GM12878 (cell line): ENCODE measurements around the gene MYO1D. TPM values are rescaled to one million over a fixed set of nuclear protein-coding genes. Genes with fewer than 3 reads are reported as not detected.

Experiments
- ATAC-seq: fragments of 200-7000 bp; cut with Tn5 transposase; 3 replicates; pipeline ENCODE4 v1.9.1; 2020; ENCODE audit warnings: mild to moderate bottlenecking, moderate library complexity
- BruUV-seq: library from RNA; stranded (reverse); fragments of 400-500 nt; replicated peaks from 2 replicates; lab custom pipeline; 2021; lab: Mats Ljungman, UMichigan
- CTCF ChIA-PET: fragments of 300-600 bp; sonication (Branson Sonifier 250); formaldehyde crosslinking; extraction: SDS; loops from one replicate; lab custom pipeline; 2021; ENCODE audit warnings: inconsistent platforms; lab: Yijun Ruan, JAX
- POLR2A ChIA-PET: fragments of 350-600 bp; formaldehyde crosslinking; extraction: SDS; loops from one replicate; lab custom pipeline; 2021; ENCODE audit warnings: inconsistent platforms; lab: Charles Lee
- RAD21 ChIA-PET: fragments of 300-600 bp; sonication (Branson Sonifier 250); formaldehyde crosslinking; loops from one replicate; lab custom pipeline; 2023; ENCODE audit warnings: antibody characterized with exemption; ENCODE audit not compliant: unreplicated experiment; lab: Charles Lee
- SMC1A ChIA-PET: fragments of 300-600 bp; sonication (Branson Sonifier 250); formaldehyde crosslinking; loops from one replicate; lab custom pipeline; 2023; ENCODE audit not compliant: unreplicated experiment, uncharacterized antibody; lab: Charles Lee
- DNase-seq: peaks from one replicate; pipeline ENCODE4 v3.0.0-alpha.2; 2011; ENCODE audit warnings: low read depth, low spot score
- FAIRE-seq: peaks from 3 replicates; lab custom pipeline; 2011; peaks lifted over from hg19 to GRCh38; lab: Jason Lieb, UNC
- H2AFZ ChIP-seq: 2 replicates; pipeline ENCODE4 v1.6.0; 2011; ENCODE audit warnings: low read depth, low read length, control low read depth; ENCODE audit not compliant: control insufficient read depth
- H3K27ac ChIP-seq: 2 replicates; pipeline ENCODE4 v1.5.1; 2011; ENCODE audit warnings: control low read depth; ENCODE audit not compliant: control insufficient read depth, insufficient read depth
- H3K27me3 ChIP-seq, 2 experiments: replicated peaks in 1 of 2; 2 replicates each; pipeline versions ENCODE4 v1.6.0 to v1.6.1; 2011; ENCODE audit warnings: low read length in 1 of 2; ENCODE audit not compliant: control insufficient read depth in 2 of 2, insufficient read depth in 2 of 2
- H3K36me3 ChIP-seq, 2 experiments: 2 replicates each; pipeline ENCODE4 v1.5.1; 2011; ENCODE audit warnings: low read length in 1 of 2; ENCODE audit not compliant: control insufficient read depth in 2 of 2, insufficient read depth in 2 of 2
- H3K4me1 ChIP-seq: 2 replicates; pipeline ENCODE4 v1.6.1; 2011; ENCODE audit warnings: mild to moderate bottlenecking, low read length, moderate library complexity, mixed read lengths; ENCODE audit not compliant: control insufficient read depth, insufficient read depth
- H3K4me2 ChIP-seq: 2 replicates; pipeline ENCODE4 v1.6.0; 2011; ENCODE audit warnings: control low read depth; ENCODE audit not compliant: control insufficient read depth, insufficient read depth
- H3K4me3 ChIP-seq: fragments of 200-600 bp; sonication (generic); 2 replicates; pipeline ENCODE4 v1.5.1; 2016
- H3K79me2 ChIP-seq: 2 replicates; pipeline ENCODE4 v1.6.0; 2011; ENCODE audit warnings: low read length; ENCODE audit not compliant: control insufficient read depth, insufficient read depth
- H3K9ac ChIP-seq: 2 replicates; pipeline ENCODE4 v1.8.0; 2011; ENCODE audit warnings: low read length, control low read depth, mixed read lengths; ENCODE audit not compliant: control insufficient read depth, insufficient read depth
- H3K9me3 ChIP-seq: replicated peaks from 3 replicates; pipeline ENCODE4 v1.5.1; 2011; ENCODE audit warnings: mild to moderate bottlenecking, low read length; ENCODE audit not compliant: control insufficient read depth, insufficient read depth
- H4K20me1 ChIP-seq: 2 replicates; pipeline ENCODE4 v1.6.0; 2011; ENCODE audit not compliant: control insufficient read depth, insufficient read depth
- BMI1 ChIP-seq: fragments of 450-650 bp; IDR thresholded peaks from 2 replicates; pipeline ENCODE4 v1.6.1; 2016; ENCODE audit warnings: mild to moderate bottlenecking, moderate library complexity, borderline replicate concordance
- BRCA1 ChIP-seq: IDR thresholded peaks from 2 replicates; pipeline ENCODE4 v1.6.1; 2011; ENCODE audit warnings: low read depth, low read length, improper control_type of control experiment
- EGR1 ChIP-seq, 2 experiments: IDR thresholded peaks; 1 replicate in 1 of 2; 2 replicates in 1 of 2; pipeline ENCODE4 v1.6.1; 2011 to 2012; ENCODE audit warnings: low read depth in 2 of 2, low read length in 2 of 2, borderline replicate concordance in 1 of 2, mild to moderate bottlenecking in 1 of 2, moderate library complexity in 1 of 2
- GABPA ChIP-seq: IDR thresholded peaks from 2 replicates; pipeline ENCODE4 v1.6.1; 2014; ENCODE audit warnings: antibody characterized with exemption, low read depth, mild to moderate bottlenecking, inconsistent platforms
- JUNB ChIP-seq: IDR thresholded peaks from 2 replicates; pipeline ENCODE4 v1.6.1; 2016; ENCODE audit warnings: antibody characterized with exemption, mild to moderate bottlenecking
- JUND ChIP-seq: IDR thresholded peaks from 2 replicates; pipeline ENCODE4 v1.6.1; 2012; ENCODE audit warnings: low read depth, mild to moderate bottlenecking, low read length, improper control_type of control experiment, moderate library complexity
- KDM1A ChIP-seq: fragments of 200-600 bp; sonication (generic); IDR thresholded peaks from 2 replicates; pipeline ENCODE4 v1.6.1; 2016; ENCODE audit warnings: borderline replicate concordance
- MEF2B ChIP-seq: fragments of 450-650 bp; IDR thresholded peaks from 2 replicates; pipeline ENCODE4 v1.6.1; 2018; ENCODE audit warnings: mild to moderate bottlenecking, moderate library complexity; ENCODE audit not compliant: partially characterized antibody, poor library complexity, severe bottlenecking
- MXI1 ChIP-seq: fragments of 150-350 bp; IDR thresholded peaks from 2 replicates; pipeline ENCODE4 v1.6.1; 2011; ENCODE audit warnings: low read depth, mild to moderate bottlenecking, inconsistent platforms, low read length, improper control_type of control experiment
- NR2C1 ChIP-seq: fragments of 450-650 bp; IDR thresholded peaks from 2 replicates; pipeline ENCODE4 v1.6.1; 2017; ENCODE audit warnings: antibody characterized with exemption, mild to moderate bottlenecking, moderate library complexity
- PRDM15 ChIP-seq: fragments of 450-650 bp; formaldehyde crosslinking; IDR thresholded peaks from 2 replicates; pipeline ENCODE4 v1.4.0; 2020; ENCODE audit warnings: mild to moderate bottlenecking, moderate library complexity
- RFX5 ChIP-seq: IDR thresholded peaks from 2 replicates; pipeline ENCODE4 v1.6.1; 2011; ENCODE audit warnings: low read depth, low read length, improper control_type of control experiment
- WRNIP1 ChIP-seq: IDR thresholded peaks from 2 replicates; pipeline ENCODE4 v1.6.1; 2011; ENCODE audit warnings: low read depth, low read length, improper control_type of control experiment, borderline replicate concordance
- ZNF687 ChIP-seq: fragments of 450-650 bp; IDR thresholded peaks from 2 replicates; pipeline ENCODE4 v1.6.1; 2017; ENCODE audit warnings: mild to moderate bottlenecking, moderate library complexity
- ZSCAN29 ChIP-seq: fragments of 450-650 bp; IDR thresholded peaks from 2 replicates; pipeline ENCODE4 v1.6.1; 2017; ENCODE audit warnings: mild to moderate bottlenecking, moderate library complexity
- WGBS: methylation state at CpG from one replicate; pipeline ENCODE4 v1.1.6; 2016; ENCODE audit warnings: low lambda C conversion rate; ENCODE audit not compliant: insufficient replicate concordance, insufficient coverage; ENCODE audit errors: missing lambda C conversion rate; 5-methylcytosine and 5-hydroxymethylcytosine counted together
- in situ Hi-C: fragments of 300-500 bp; cut with MboI; formaldehyde crosslinking; loops from 9 replicates; pipeline ENCODE4 v1.14.3; 2018; ENCODE audit warnings: mixed read lengths
- intact Hi-C: fragments of 100-400 bp; cut with micrococcal nuclease; formaldehyde crosslinking; loops from one replicate; pipeline ENCODE4 v1.14.2; 2022; ENCODE audit not compliant: unreplicated experiment
- polyA plus RNA-seq, 11 experiments: library from polyadenylated mRNA; depleted of rRNA in 4 of 11; unstranded in 6 of 11; stranded (reverse) in 5 of 11; fragments of >200 nt; fragmentation: Nextera tagmentation in 4 of 11; fragmentation: Illumina TruSeq in 1 of 11; extraction: Ambion mirVana in 4 of 11; extraction: Trizol in 1 of 11; gene quantifications; 1 replicate in 1 of 11; 2 replicates in 10 of 11; pipeline versions ENCODE4 v1.2.1 to v1.2.3, GENCODE V29; 2011 to 2016; ENCODE audit warnings: inconsistent platforms in 2 of 11, missing spikeins in 2 of 11, low read depth in 1 of 11
- total RNA-seq, 4 experiments: library from RNA; depleted of rRNA in 3 of 4; stranded (reverse); fragments of >200 nt in 3 of 4; fragmentation: Illumina TruSeq in 1 of 4; extraction: Trizol in 1 of 4; gene quantifications; 2 replicates each; pipeline versions ENCODE4 v1.2.1 to v1.2.3, GENCODE V29; 2013 to 2021

The MYO1D gene
- total and polyA plus RNA-seq, 10 of the 15 experiments (the other 5 are each of a cell fraction or from before 2014, with no cell fraction given): 1.8 to 37.7 (median 25.4) TPM

- Histone ChIP-seq H3K9me3 (no peaks in the 10 kb centered on the region), H3K27me3 (no peaks in the 10 kb centered on the region), H2AFZ (peak overlapping the region; percentile 48), H3K27ac (no peak overlapping the region), H3K36me3 (no peaks in the 10 kb centered on the region), H3K4me2 (no peak overlapping the region), H3K4me1 (no peaks in the 10 kb centered on the region), H3K79me2 (peaks cover 4% of the 10 kb centered on the region), H3K9ac (no peak overlapping the region), H4K20me1 (no peaks in the 10 kb centered on the region; the same call in 1 of the 2 replicates), H3K4me3 (no peak overlapping the region)
- SMC1A ChIA-PET: interaction anchor here (0.8 to 2.4 kb wide), 8 partner anchors 17 to 111 kb away, joined by 3 to 14 read pairs (median 3); partner anchors contain the start of gene TMEM98
- POLR2A ChIA-PET: interaction anchor here (1.0 kb wide), 1 partner anchor 53 kb away, joined by 8 read pairs; no protein-coding TSS in a partner anchor
- ATAC-seq (no peak), DNase-seq (no peak), FAIRE-seq (no peak)
- RAD21 ChIA-PET: interaction anchor here (1.1 to 1.6 kb wide), 4 partner anchors 23 to 117 kb away, joined by 4 to 7 read pairs (median 4); no protein-coding TSS in a partner anchor
- in situ Hi-C loops: loop anchor here (5.0 kb wide), 1 partner anchor 99 kb away; no protein-coding TSS in a partner anchor
- intact Hi-C loops: no loop called here
- BruUV-seq: no TSS peak
- CTCF ChIA-PET: interaction anchor here (0.6 to 13.7 kb wide), 6 partner anchors 15 to 100 kb away, joined by 3 to 335 read pairs (median 3); no protein-coding TSS in a partner anchor
- 48% methylated on average over 6 of the region's 6 CpGs for WGBS
- TF ChIP-seq RFX5 (no peak), KDM1A (no peak), MEF2B (peak; percentile 90), BMI1 (no peak), EGR1 (IDR thresholded peaks at IDR 0.05; ENCODE audit: borderline replicate concordance in 1 of 2, low read depth in 2 of 2, low read length in 2 of 2) (no peak), BRCA1 (no peak), NR2C1 (peak; percentile 93), WRNIP1 (no peak), ZSCAN29 (no peak), ZNF687 (peak; percentile 80; the same call in 1 of the 2 replicates), GABPA (peak; percentile 72), JUND (no peak), PRDM15 (CRISPR knock-in tag) (no peak), JUNB (no peak), MXI1 (no peak)
Observed at GRCh38 chr17:32880671-32881453, 3.9 kb upstream of the MYO1D start.
